Ovary (tissue), 3 donors: ENCODE results near the gene OPCML.

ENCODE experiments used
- EP300 ChIP-seq: sonication (generic); formaldehyde crosslinking; IDR thresholded peaks from one replicate; pipeline ENCODE4 v1.6.1; 2017; ENCODE audit warnings: antibody characterized with exemption
- TF ChIP-seq, protein P1 (sequence below), 3 donors: fragments of 450-650 bp in 2 of 3; fragments of 200-600 bp in 1 of 3; IDR thresholded peaks; one replicate each; pipeline versions ENCODE4 v1.5.1 to v1.8.0; 2016 to 2022; ENCODE audit warnings: antibody characterized with exemption in 3 of 3, mild to moderate bottlenecking in 1 of 3
- donor health status: DM: no; HTN: no; CAD: no.

DNA sequence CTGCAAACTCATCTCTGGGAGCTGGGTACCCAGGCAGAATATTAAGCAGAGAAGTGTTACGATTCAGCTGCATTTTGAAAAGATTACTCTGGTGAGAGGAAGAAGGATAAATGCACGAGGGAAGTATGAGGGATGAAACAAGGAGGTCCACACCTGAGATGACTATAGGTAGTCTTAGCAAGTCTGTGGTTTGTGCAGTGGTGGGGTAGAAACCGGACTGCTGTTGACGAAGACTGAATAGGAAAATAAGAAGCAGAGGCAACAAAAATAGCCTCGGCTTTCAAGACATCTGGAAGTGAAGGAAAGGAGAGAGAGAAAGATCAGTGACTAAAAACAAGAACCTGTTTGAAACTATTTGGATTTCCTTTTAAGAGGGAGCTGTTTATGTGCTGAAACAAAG is 810.8 kb downstream of the OPCML start:
- TF ChIP-seq, protein P1, sequence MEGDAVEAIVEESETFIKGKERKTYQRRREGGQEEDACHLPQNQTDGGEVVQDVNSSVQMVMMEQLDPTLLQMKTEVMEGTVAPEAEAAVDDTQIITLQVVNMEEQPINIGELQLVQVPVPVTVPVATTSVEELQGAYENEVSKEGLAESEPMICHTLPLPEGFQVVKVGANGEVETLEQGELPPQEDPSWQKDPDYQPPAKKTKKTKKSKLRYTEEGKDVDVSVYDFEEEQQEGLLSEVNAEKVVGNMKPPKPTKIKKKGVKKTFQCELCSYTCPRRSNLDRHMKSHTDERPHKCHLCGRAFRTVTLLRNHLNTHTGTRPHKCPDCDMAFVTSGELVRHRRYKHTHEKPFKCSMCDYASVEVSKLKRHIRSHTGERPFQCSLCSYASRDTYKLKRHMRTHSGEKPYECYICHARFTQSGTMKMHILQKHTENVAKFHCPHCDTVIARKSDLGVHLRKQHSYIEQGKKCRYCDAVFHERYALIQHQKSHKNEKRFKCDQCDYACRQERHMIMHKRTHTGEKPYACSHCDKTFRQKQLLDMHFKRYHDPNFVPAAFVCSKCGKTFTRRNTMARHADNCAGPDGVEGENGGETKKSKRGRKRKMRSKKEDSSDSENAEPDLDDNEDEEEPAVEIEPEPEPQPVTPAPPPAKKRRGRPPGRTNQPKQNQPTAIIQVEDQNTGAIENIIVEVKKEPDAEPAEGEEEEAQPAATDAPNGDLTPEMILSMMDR (IDR thresholded peaks at IDR 0.05) = no peak
- no peak for TF ChIP-seq EP300
